PFSK-1 (cell line): Measurements from ENCODE around the gene COX7C.

Experiments used
- FOXP2 ChIP-seq: optimal IDR thresholded peaks from 2 replicates; pipeline ENCODE3; 2011; ENCODE audit warnings: borderline replicate concordance, control low read depth, inconsistent platforms; ENCODE audit not compliant: insufficient read depth; ENCODE audit errors: extremely low read length, extremely low read depth
- POLR2AphosphoS5 ChIP-seq: IDR thresholded peaks from 2 replicates; pipeline ENCODE4 v1.6.1; 2012; ENCODE audit warnings: low read depth, mild to moderate bottlenecking, control low read depth, low read length, moderate library complexity
- REST ChIP-seq, 2 experiments: IDR thresholded peaks; 2 replicates each; pipeline versions ENCODE4 v1.6.1 to v1.8.0; 2011 to 2012; ENCODE audit warnings: low read depth in 2 of 2, low read length in 2 of 2, control low read depth in 1 of 2, inconsistent platforms in 1 of 2, mild to moderate bottlenecking in 1 of 2, moderate library complexity in 1 of 2; ENCODE audit not compliant: insufficient read depth in 1 of 2
- SIN3A ChIP-seq: IDR thresholded peaks from 2 replicates; pipeline ENCODE4 v1.6.1; 2012; ENCODE audit warnings: mild to moderate bottlenecking, low read length, moderate library complexity, borderline replicate concordance; ENCODE audit not compliant: insufficient read depth
- TAF1 ChIP-seq: IDR thresholded peaks from 2 replicates; pipeline ENCODE4 v1.6.1; 2012; ENCODE audit warnings: low read length, control low read depth, borderline replicate concordance; ENCODE audit not compliant: insufficient read depth

GRCh38 chr5:86665984-86666760, 48.4 kb downstream of the COX7C start:
- no peak for TF ChIP-seq REST (IDR thresholded peaks at IDR 0.05; ENCODE audit: insufficient read depth in 1 of 2, low read depth in 2 of 2, low read length in 2 of 2)
- TF ChIP-seq POLR2AphosphoS5: no peak
- TF ChIP-seq TAF1: no peak
- TF ChIP-seq SIN3A: no peak
- TF ChIP-seq FOXP2: no peak
